HEK293 (cell line): ENCODE measurements around the gene LPCAT2.

Experiments
- CTCF ChIA-PET: fragments of 350-600 bp; formaldehyde crosslinking; extraction: SDS; loops from one replicate; lab custom pipeline; 2021; ENCODE audit warnings: antibody characterized with exemption; lab: Yijun Ruan, JAX
- POLR2A ChIA-PET: fragments of 300-600 bp; formaldehyde crosslinking; extraction: SDS; loops from one replicate; lab custom pipeline; 2020; ENCODE audit warnings: antibody characterized with exemption, inconsistent platforms; lab: Yijun Ruan, JAX
- H3K27ac ChIP-seq: fragments of 200-500 bp; sonication (Bioruptor generic); 2 replicates; pipeline ENCODE4 v1.5.1; 2014; ENCODE audit warnings: low read depth, low read length, control low read depth, inconsistent platforms; ENCODE audit errors: extremely low read depth
- H3K36me3 ChIP-seq, 2 experiments: fragments of 200-500 bp in 1 of 2; sonication (Bioruptor generic) in 1 of 2; 1 replicate in 1 of 2; 2 replicates in 1 of 2; pipeline ENCODE4 v1.5.1; 2014 to 2017; ENCODE audit warnings: inconsistent platforms in 2 of 2, low read length in 2 of 2; ENCODE audit not compliant: control insufficient read depth in 2 of 2, insufficient read depth in 1 of 2
- H3K4me1 ChIP-seq: fragments of 200-500 bp; sonication (Bioruptor generic); 2 replicates; pipeline ENCODE4 v1.5.1; 2014; ENCODE audit warnings: mild to moderate bottlenecking, low read length, inconsistent platforms; ENCODE audit not compliant: control insufficient read depth, insufficient read depth
- H3K4me3 ChIP-seq: 2 replicates; pipeline ENCODE4 v1.5.1; 2011; ENCODE audit warnings: low read depth, mild to moderate bottlenecking, control low read depth, low read length, moderate library complexity
- H3K9me3 ChIP-seq: fragments of 200-500 bp; sonication (Bioruptor generic); 2 replicates; pipeline ENCODE4 v1.5.1; 2014; ENCODE audit warnings: low read depth, low read length, inconsistent platforms; ENCODE audit not compliant: control insufficient read depth, insufficient read depth
- GLIS2 ChIP-seq: fragments of 450-650 bp; formaldehyde crosslinking; IDR thresholded peaks from 2 replicates; pipeline ENCODE4 v1.5.1; 2016; ENCODE audit warnings: missing biosample characterization, missing genetic modification characterization
- KLF1 ChIP-seq: fragments of 450-650 bp; formaldehyde crosslinking; IDR thresholded peaks from 2 replicates; pipeline ENCODE4 v1.5.1; 2016; ENCODE audit warnings: missing biosample characterization, missing genetic modification characterization
- KLF8 ChIP-seq: fragments of 450-650 bp; formaldehyde crosslinking; IDR thresholded peaks from 2 replicates; pipeline ENCODE4 v1.5.1; 2016; ENCODE audit warnings: missing biosample characterization, missing genetic modification characterization
- KLF9 ChIP-seq: fragments of 450-650 bp; formaldehyde crosslinking; IDR thresholded peaks from 2 replicates; pipeline ENCODE4 v1.5.1; 2016; ENCODE audit warnings: missing biosample characterization, missing genetic modification characterization, low read depth
- MYNN ChIP-seq: fragments of 450-650 bp; formaldehyde crosslinking; IDR thresholded peaks from 2 replicates; pipeline ENCODE4 v1.5.1; 2016; ENCODE audit warnings: missing biosample characterization, missing genetic modification characterization, borderline replicate concordance
- OVOL3 ChIP-seq: fragments of 450-650 bp; formaldehyde crosslinking; IDR thresholded peaks from 2 replicates; pipeline ENCODE4 v1.5.1; 2016; ENCODE audit warnings: missing biosample characterization, missing genetic modification characterization
- TRIM28 ChIP-seq: IDR thresholded peaks from 2 replicates; pipeline ENCODE4 v1.6.1; 2011; ENCODE audit warnings: low read length, control low read depth, borderline replicate concordance
- YY1 ChIP-seq: fragments of 450-650 bp; formaldehyde crosslinking; IDR thresholded peaks from 2 replicates; pipeline ENCODE4 v1.5.1; 2018; ENCODE audit warnings: missing biosample characterization, missing genetic modification characterization
- ZBTB21 ChIP-seq: fragments of 450-650 bp; formaldehyde crosslinking; IDR thresholded peaks from 2 replicates; pipeline ENCODE4 v1.5.1; 2017; ENCODE audit warnings: missing biosample characterization, missing genetic modification characterization
- ZIC2 ChIP-seq: fragments of 450-650 bp; formaldehyde crosslinking; IDR thresholded peaks from 2 replicates; pipeline ENCODE4 v1.5.1; 2016; ENCODE audit warnings: missing biosample characterization, missing genetic modification characterization
- ZNF114 ChIP-seq: fragments of 450-650 bp; formaldehyde crosslinking; IDR thresholded peaks from 2 replicates; pipeline ENCODE4 v1.5.0; 2017; ENCODE audit warnings: missing biosample characterization, missing genetic modification characterization
- ZNF132 ChIP-seq: fragments of 450-650 bp; formaldehyde crosslinking; IDR thresholded peaks from 2 replicates; pipeline ENCODE4 v1.5.1; 2017; ENCODE audit warnings: missing biosample characterization, missing genetic modification characterization, borderline replicate concordance
- ZNF155 ChIP-seq: fragments of 450-650 bp; formaldehyde crosslinking; IDR thresholded peaks from 2 replicates; pipeline ENCODE4 v1.5.1; 2016; ENCODE audit warnings: missing biosample characterization, missing genetic modification characterization
- ZNF211 ChIP-seq: fragments of 450-650 bp; formaldehyde crosslinking; IDR thresholded peaks from 2 replicates; pipeline ENCODE4 v1.5.1; 2016; ENCODE audit warnings: low read depth, missing biosample characterization, missing genetic modification characterization
- ZNF214 ChIP-seq: fragments of 450-650 bp; formaldehyde crosslinking; IDR thresholded peaks from 2 replicates; pipeline ENCODE4 v1.5.1; 2017; ENCODE audit warnings: missing biosample characterization, mild to moderate bottlenecking, missing genetic modification characterization, borderline replicate concordance
- ZNF24 ChIP-seq: fragments of 450-650 bp; formaldehyde crosslinking; IDR thresholded peaks from 2 replicates; pipeline ENCODE4 v1.5.1; 2016; ENCODE audit warnings: missing biosample characterization, missing genetic modification characterization
- ZNF366 ChIP-seq: fragments of 450-650 bp; formaldehyde crosslinking; conservative IDR thresholded peaks from 2 replicates; pipeline ENCODE4 v1.5.1; 2016; ENCODE audit warnings: missing biosample characterization, missing genetic modification characterization
- ZNF426 ChIP-seq: fragments of 450-650 bp; formaldehyde crosslinking; IDR thresholded peaks from 2 replicates; pipeline ENCODE4 v1.5.1; 2017; ENCODE audit warnings: missing biosample characterization, missing genetic modification characterization, mild to moderate bottlenecking, inconsistent platforms, moderate library complexity
- ZNF530 ChIP-seq: fragments of 450-650 bp; formaldehyde crosslinking; IDR thresholded peaks from 2 replicates; pipeline ENCODE4 v1.5.1; 2016; ENCODE audit warnings: low read depth, missing biosample characterization, missing genetic modification characterization
- ZNF558 ChIP-seq: fragments of 450-650 bp; formaldehyde crosslinking; IDR thresholded peaks from 2 replicates; pipeline ENCODE4 v1.5.1; 2016; ENCODE audit warnings: missing biosample characterization, missing genetic modification characterization
- ZNF561 ChIP-seq: fragments of 450-650 bp; IDR thresholded peaks from 2 replicates; pipeline ENCODE4 v1.5.1; 2018; ENCODE audit warnings: missing biosample characterization, missing genetic modification characterization, borderline replicate concordance
- ZNF624 ChIP-seq: fragments of 450-650 bp; formaldehyde crosslinking; IDR thresholded peaks from 2 replicates; pipeline ENCODE4 v1.5.1; 2017; ENCODE audit warnings: missing biosample characterization, missing genetic modification characterization
- ZNF629 ChIP-seq: fragments of 450-650 bp; formaldehyde crosslinking; IDR thresholded peaks from 2 replicates; pipeline ENCODE4 v1.5.1; 2017; ENCODE audit warnings: missing biosample characterization, missing genetic modification characterization
- ZNF747 ChIP-seq: fragments of 450-650 bp; formaldehyde crosslinking; IDR thresholded peaks from 2 replicates; pipeline ENCODE4 v1.5.1; 2016; ENCODE audit warnings: missing biosample characterization, missing genetic modification characterization
- TF ChIP-seq, protein P1 (sequence below): sonication (generic); formaldehyde crosslinking; IDR thresholded peaks from 2 replicates; pipeline ENCODE4 v1.8.1; 2022; ENCODE audit warnings: mild to moderate bottlenecking, moderate library complexity, missing genetic modification reagents
- TF ChIP-seq, protein P2 (sequence below): fragments of 450-650 bp; formaldehyde crosslinking; IDR thresholded peaks from 2 replicates; pipeline ENCODE4 v1.5.1; 2016; ENCODE audit warnings: missing biosample characterization, missing genetic modification characterization
- TF ChIP-seq, protein P3 (sequence below): fragments of 450-650 bp; formaldehyde crosslinking; IDR thresholded peaks from 2 replicates; pipeline ENCODE4 v1.5.1; 2016; ENCODE audit warnings: missing biosample characterization, missing genetic modification characterization
- TF ChIP-seq, protein P4 (sequence below): fragments of 450-650 bp; formaldehyde crosslinking; IDR thresholded peaks from 2 replicates; pipeline ENCODE4 v1.5.1; 2017; ENCODE audit warnings: missing biosample characterization, mild to moderate bottlenecking, missing genetic modification characterization, moderate library complexity
- TF ChIP-seq, protein P5 (sequence below): fragments of 450-650 bp; formaldehyde crosslinking; IDR thresholded peaks from 2 replicates; pipeline ENCODE4 v1.5.1; 2016; ENCODE audit warnings: missing biosample characterization, missing genetic modification characterization

The LPCAT2 gene

DNA sequence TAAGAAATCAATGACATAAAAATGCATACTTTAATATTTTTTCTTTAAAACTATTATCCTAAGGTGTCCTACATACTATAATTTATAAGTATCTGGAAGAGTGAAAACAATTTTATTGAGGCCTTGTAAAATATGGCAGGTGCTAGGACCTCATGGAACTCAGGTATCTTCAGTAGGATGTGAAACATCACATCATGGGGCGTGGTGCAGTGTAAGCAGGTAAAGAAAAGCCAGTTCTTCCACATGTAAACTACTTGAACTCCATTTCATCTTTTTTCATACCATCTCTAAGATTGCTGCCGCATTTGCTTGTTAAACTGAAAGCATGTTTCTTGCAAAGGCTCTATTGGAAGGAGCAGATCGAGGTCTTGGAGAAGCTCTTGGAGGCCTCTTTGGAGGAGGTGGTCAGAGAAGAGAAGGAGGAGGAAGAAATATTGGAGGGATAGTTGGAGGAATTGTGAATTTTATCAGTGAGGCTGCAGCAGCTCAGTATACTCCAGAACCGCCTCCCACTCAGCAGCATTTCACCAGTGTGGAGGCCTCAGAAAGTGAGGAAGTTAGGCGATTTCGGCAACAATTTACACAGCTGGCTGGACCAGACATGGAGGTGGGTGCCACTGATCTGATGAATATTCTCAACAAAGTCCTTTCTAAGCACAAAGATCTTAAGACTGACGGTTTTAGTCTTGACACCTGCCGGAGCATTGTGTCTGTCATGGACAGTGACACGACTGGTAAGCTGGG lies 57.7 kb downstream of the LPCAT2 start, which contains the start of gene CAPNS2 (continued):
- TF ChIP-seq ZNF155 (tag by site-specific recombination) (no peak), MYNN (tag by site-specific recombination) (no peak), TRIM28 (no peak), ZNF629 (tag by site-specific recombination) (no peak)

DNA sequence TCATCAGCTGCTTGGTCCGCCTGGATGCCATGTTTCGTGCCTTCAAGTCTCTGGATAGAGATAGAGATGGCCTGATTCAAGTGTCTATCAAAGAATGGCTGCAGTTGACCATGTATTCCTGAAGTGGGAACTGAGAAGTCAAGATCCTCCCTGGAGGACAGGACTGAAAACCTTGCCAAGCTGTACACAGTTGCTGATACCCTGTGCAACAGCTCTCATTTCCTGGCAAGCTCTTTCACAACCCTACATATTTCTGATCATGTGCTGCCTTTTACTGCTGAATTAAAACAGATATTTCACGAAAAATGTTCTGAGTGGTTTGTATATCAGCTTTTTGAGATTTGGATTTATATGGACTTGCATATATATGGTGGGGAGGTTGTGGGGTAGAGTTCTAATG lies 58.5 kb downstream of the LPCAT2 start:
- ChIA-PET POLR2A (no interaction called here), CTCF (interaction anchor here (1.3 kb wide), 1 partner anchor 102 kb away, joined by 4 read pairs; no protein-coding TSS in a partner anchor)
- Histone ChIP-seq H3K4me3 (no peak overlapping the region), H3K4me1 (no peaks in the 10 kb centered on the region), H3K36me3 (no peaks in the 10 kb centered on the region), H3K27ac (no peak overlapping the region), H3K9me3 (no peaks in the 10 kb centered on the region)
- TF ChIP-seq ZNF530 (no peak), ZNF561 (tag by site-specific recombination) (no peak), ZNF624 (tag by site-specific recombination) (no peak), YY1 (tag by site-specific recombination) (no peak), ZNF211 (tag by site-specific recombination) (no peak), KLF8 (tag by site-specific recombination) (no peak)
- TF ChIP-seq, protein P1, sequence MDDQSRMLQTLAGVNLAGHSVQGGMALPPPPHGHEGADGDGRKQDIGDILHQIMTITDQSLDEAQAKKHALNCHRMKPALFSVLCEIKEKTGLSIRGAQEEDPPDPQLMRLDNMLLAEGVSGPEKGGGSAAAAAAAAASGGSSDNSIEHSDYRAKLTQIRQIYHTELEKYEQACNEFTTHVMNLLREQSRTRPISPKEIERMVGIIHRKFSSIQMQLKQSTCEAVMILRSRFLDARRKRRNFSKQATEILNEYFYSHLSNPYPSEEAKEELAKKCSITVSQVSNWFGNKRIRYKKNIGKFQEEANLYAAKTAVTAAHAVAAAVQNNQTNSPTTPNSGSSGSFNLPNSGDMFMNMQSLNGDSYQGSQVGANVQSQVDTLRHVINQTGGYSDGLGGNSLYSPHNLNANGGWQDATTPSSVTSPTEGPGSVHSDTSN (CRISPR knock-in tag), result no peak

DNA sequence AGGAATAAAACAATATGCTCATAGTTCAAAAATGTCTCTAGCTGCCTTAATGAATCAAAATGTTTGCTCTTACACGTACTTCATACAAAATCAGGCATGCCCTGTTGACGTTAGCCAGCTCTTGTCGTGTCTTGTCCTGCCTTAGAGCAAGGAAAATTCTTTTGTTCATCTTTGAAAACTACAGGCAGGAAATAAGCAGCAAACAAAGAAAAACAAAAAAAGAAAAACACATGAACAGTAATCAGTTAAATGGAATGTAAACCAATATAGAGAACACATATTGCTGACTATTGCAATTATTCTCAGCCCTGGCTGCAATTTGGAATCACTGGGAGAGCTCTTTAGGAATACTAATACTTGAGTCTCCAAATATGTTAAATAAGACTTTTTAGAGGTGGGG lies 59.3 kb downstream of the LPCAT2 start:
- TF ChIP-seq ZNF155 (tag by site-specific recombination) (no peak), GLIS2 (tag by site-specific recombination) (no peak), ZBTB21 (tag by site-specific recombination) (no peak), ZIC2 (no peak), ZNF558 (no peak), KLF9 (tag by site-specific recombination) (no peak), KLF1 (tag by site-specific recombination) (no peak), ZNF426 (tag by site-specific recombination) (no peak), ZNF747 (no peak), ZNF214 (no peak), OVOL3 (tag by site-specific recombination) (no peak), ZNF114 (tag by site-specific recombination) (no peak), ZNF24 (tag by site-specific recombination) (no peak), ZNF132 (tag by site-specific recombination) (no peak), ZNF366 (no peak)
- TF ChIP-seq, protein P2, sequence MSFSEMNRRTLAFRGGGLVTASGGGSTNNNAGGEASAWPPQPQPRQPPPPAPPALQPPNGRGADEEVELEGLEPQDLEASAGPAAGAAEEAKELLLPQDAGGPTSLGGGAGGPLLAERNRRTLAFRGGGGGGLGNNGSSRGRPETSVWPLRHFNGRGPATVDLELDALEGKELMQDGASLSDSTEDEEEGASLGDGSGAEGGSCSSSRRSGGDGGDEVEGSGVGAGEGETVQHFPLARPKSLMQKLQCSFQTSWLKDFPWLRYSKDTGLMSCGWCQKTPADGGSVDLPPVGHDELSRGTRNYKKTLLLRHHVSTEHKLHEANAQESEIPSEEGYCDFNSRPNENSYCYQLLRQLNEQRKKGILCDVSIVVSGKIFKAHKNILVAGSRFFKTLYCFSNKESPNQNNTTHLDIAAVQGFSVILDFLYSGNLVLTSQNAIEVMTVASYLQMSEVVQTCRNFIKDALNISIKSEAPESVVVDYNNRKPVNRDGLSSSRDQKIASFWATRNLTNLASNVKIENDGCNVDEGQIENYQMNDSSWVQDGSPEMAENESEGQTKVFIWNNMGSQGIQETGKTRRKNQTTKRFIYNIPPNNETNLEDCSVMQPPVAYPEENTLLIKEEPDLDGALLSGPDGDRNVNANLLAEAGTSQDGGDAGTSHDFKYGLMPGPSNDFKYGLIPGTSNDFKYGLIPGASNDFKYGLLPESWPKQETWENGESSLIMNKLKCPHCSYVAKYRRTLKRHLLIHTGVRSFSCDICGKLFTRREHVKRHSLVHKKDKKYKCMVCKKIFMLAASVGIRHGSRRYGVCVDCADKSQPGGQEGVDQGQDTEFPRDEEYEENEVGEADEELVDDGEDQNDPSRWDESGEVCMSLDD (tag by site-specific recombination), result no peak
- TF ChIP-seq, protein P3, sequence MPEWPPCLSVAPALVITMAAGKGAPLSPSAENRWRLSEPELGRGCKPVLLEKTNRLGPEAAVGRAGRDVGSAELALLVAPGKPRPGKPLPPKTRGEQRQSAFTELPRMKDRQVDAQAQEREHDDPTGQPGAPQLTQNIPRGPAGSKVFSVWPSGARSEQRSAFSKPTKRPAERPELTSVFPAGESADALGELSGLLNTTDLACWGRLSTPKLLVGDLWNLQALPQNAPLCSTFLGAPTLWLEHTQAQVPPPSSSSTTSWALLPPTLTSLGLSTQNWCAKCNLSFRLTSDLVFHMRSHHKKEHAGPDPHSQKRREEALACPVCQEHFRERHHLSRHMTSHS (tag by site-specific recombination), result no peak
- TF ChIP-seq, protein P4, sequence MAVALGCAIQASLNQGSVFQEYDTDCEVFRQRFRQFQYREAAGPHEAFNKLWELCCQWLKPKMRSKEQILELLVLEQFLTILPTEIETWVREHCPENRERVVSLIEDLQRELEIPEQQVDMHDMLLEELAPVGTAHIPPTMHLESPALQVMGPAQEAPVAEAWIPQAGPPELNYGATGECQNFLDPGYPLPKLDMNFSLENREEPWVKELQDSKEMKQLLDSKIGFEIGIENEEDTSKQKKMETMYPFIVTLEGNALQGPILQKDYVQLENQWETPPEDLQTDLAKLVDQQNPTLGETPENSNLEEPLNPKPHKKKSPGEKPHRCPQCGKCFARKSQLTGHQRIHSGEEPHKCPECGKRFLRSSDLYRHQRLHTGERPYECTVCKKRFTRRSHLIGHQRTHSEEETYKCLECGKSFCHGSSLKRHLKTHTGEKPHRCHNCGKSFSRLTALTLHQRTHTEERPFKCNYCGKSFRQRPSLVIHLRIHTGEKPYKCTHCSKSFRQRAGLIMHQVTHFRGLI (tag by site-specific recombination), result no peak
- TF ChIP-seq, protein P5, sequence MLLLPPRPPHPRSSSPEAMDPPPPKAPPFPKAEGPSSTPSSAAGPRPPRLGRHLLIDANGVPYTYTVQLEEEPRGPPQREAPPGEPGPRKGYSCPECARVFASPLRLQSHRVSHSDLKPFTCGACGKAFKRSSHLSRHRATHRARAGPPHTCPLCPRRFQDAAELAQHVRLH (tag by site-specific recombination), result no peak
- no peaks in the 10 kb centered on the region for H3K36me3 ChIP-seq
- ChIA-PET CTCF (interaction anchor here (1.2 kb wide), 1 partner anchor 103 kb away, joined by 7 read pairs; no protein-coding TSS in a partner anchor), POLR2A (no interaction called here)
- no peaks in the 10 kb centered on the region for H3K4me1 ChIP-seq
- no peak overlapping the region for H3K4me3 ChIP-seq
- no peaks in the 10 kb centered on the region for H3K9me3 ChIP-seq
- no peak overlapping the region for H3K27ac ChIP-seq
